Activated naive CD8-positive, alpha-beta T cell treated with anti-CD3 and anti-CD28 coated beads for 36 hours (primary cell): ENCODE measurements around the gene SPECC1. TPM values are rescaled to one million over a fixed set of nuclear protein-coding genes. Genes with fewer than 3 reads are reported as not detected.

Experiments used
- DNase-seq: peaks from one replicate; pipeline ENCODE4 v3.0.0; 2021
- H3K27ac Mint-ChIP-seq: one replicate; pipeline ENCODE4 v1.8.0; 2022; ENCODE audit warnings: mild to moderate bottlenecking, moderate library complexity, mixed read lengths
- H3K27me3 Mint-ChIP-seq: one replicate; pipeline ENCODE4 v1.8.0; 2022; ENCODE audit warnings: mild to moderate bottlenecking, mixed read lengths
- H3K36me3 Mint-ChIP-seq: one replicate; pipeline ENCODE4 v1.8.0; 2021; ENCODE audit warnings: mild to moderate bottlenecking, mixed read lengths
- H3K4me1 Mint-ChIP-seq: one replicate; pipeline ENCODE4 v1.8.0; 2021; ENCODE audit warnings: mixed read lengths
- H3K4me3 Mint-ChIP-seq: one replicate; pipeline ENCODE4 v1.8.0; 2022; ENCODE audit warnings: mild to moderate bottlenecking, moderate library complexity, mixed read lengths
- H3K9me3 Mint-ChIP-seq: one replicate; pipeline ENCODE4 v1.8.0; 2022; ENCODE audit warnings: mixed read lengths
- total RNA-seq, 2 experiments: library from RNA; stranded (reverse); gene quantifications; one replicate each; pipeline ENCODE4 v1.2.3, GENCODE V29; 2021

SPECC1 gene
- total RNA-seq, 2 experiments from 2014 or later: 6.6 to 7.3 TPM

- DNase-seq: no peak
- Mint-ChIP-seq H3K9me3 (peaks cover under 1% of the 10 kb centered on the region), H3K27ac (no peak overlapping the region), H3K27me3 (no peaks in the 10 kb centered on the region), H3K4me3 (no peak overlapping the region), H3K36me3 (peaks cover 2% of the 10 kb centered on the region), H3K4me1 (peaks cover 21% of the 10 kb centered on the region)
Measured at GRCh38 chr17:20203761-20204263, 194.7 kb downstream of the SPECC1 start.

GRCh38 chr17:20205609-20206008 lies 196.4 kb downstream of the SPECC1 start:
- Mint-ChIP-seq H3K36me3 (peaks cover 1% of the 10 kb centered on the region), H3K27me3 (no peaks in the 10 kb centered on the region), H3K9me3 (no peaks in the 10 kb centered on the region), H3K4me3 (no peak overlapping the region), H3K27ac (no peak overlapping the region), H3K4me1 (peaks cover 21% of the 10 kb centered on the region)
- no peak for DNase-seq

- peak; percentile 44 for DNase-seq
- H3K27ac Mint-ChIP-seq: no peak overlapping the region
- H3K4me3 Mint-ChIP-seq: no peak overlapping the region
- no peaks in the 10 kb centered on the region for H3K9me3 Mint-ChIP-seq
- peaks cover 21% of the 10 kb centered on the region for H3K4me1 Mint-ChIP-seq
- peaks cover 1% of the 10 kb centered on the region for H3K36me3 Mint-ChIP-seq
- H3K27me3 Mint-ChIP-seq: no peaks in the 10 kb centered on the region
Measured at GRCh38 chr17:20206068-20206467, 196.9 kb downstream of the SPECC1 start.

GRCh38 chr17:20206591-20206990 lies 197.4 kb downstream of the SPECC1 start:
- H3K27ac Mint-ChIP-seq: no peak overlapping the region
- H3K36me3 Mint-ChIP-seq: peaks cover 1% of the 10 kb centered on the region
- H3K4me3 Mint-ChIP-seq: no peak overlapping the region
- DNase-seq: no peak
- H3K4me1 Mint-ChIP-seq: peaks cover 21% of the 10 kb centered on the region
- H3K27me3 Mint-ChIP-seq: no peaks in the 10 kb centered on the region
- no peaks in the 10 kb centered on the region for H3K9me3 Mint-ChIP-seq

- no peak for DNase-seq
- no peak overlapping the region for H3K27ac Mint-ChIP-seq
- H3K27me3 Mint-ChIP-seq: no peaks in the 10 kb centered on the region
- no peak overlapping the region for H3K4me3 Mint-ChIP-seq
- H3K9me3 Mint-ChIP-seq: no peaks in the 10 kb centered on the region
- H3K4me1 Mint-ChIP-seq: peaks cover 21% of the 10 kb centered on the region
- peaks cover 1% of the 10 kb centered on the region for H3K36me3 Mint-ChIP-seq
Measured at GRCh38 chr17:20207262-20207985, 198.3 kb downstream of the SPECC1 start.

- Mint-ChIP-seq H3K9me3 (no peaks in the 10 kb centered on the region), H3K27me3 (no peaks in the 10 kb centered on the region), H3K4me3 (no peak overlapping the region), H3K4me1 (peaks cover 21% of the 10 kb centered on the region), H3K36me3 (peaks cover 1% of the 10 kb centered on the region), H3K27ac (no peak overlapping the region)
- DNase-seq: no peak
Measured at GRCh38 chr17:20208717-20209116, 199.6 kb downstream of the SPECC1 start.

GRCh38 chr17:20210180-20210579 lies 201.0 kb downstream of the SPECC1 start:
- Mint-ChIP-seq H3K27ac (no peak overlapping the region), H3K4me3 (no peak overlapping the region), H3K4me1 (peaks cover 18% of the 10 kb centered on the region), H3K27me3 (no peaks in the 10 kb centered on the region), H3K36me3 (peaks cover 1% of the 10 kb centered on the region), H3K9me3 (no peaks in the 10 kb centered on the region)
- DNase-seq: no peak

GRCh38 chr17:20210614-20211013 lies 201.5 kb downstream of the SPECC1 start:
- H3K4me3 Mint-ChIP-seq: no peak overlapping the region
- H3K36me3 Mint-ChIP-seq: no peaks in the 10 kb centered on the region
- H3K27me3 Mint-ChIP-seq: no peaks in the 10 kb centered on the region
- no peak overlapping the region for H3K27ac Mint-ChIP-seq
- no peaks in the 10 kb centered on the region for H3K9me3 Mint-ChIP-seq
- H3K4me1 Mint-ChIP-seq: peaks cover 15% of the 10 kb centered on the region
- no peak for DNase-seq

GRCh38 chr17:20211246-20211645 lies 202.1 kb downstream of the SPECC1 start:
- Mint-ChIP-seq H3K27ac (no peak overlapping the region), H3K4me3 (no peak overlapping the region), H3K4me1 (peaks cover 9% of the 10 kb centered on the region), H3K27me3 (no peaks in the 10 kb centered on the region), H3K36me3 (no peaks in the 10 kb centered on the region), H3K9me3 (no peaks in the 10 kb centered on the region)
- no peak for DNase-seq

- Mint-ChIP-seq H3K4me3 (no peak overlapping the region), H3K36me3 (no peaks in the 10 kb centered on the region), H3K4me1 (no peaks in the 10 kb centered on the region), H3K27ac (no peak overlapping the region), H3K9me3 (no peaks in the 10 kb centered on the region), H3K27me3 (no peaks in the 10 kb centered on the region)
- DNase-seq: no peak
Measured at GRCh38 chr17:20213449-20213848, 204.3 kb downstream of the SPECC1 start.

- no peak overlapping the region for H3K4me3 Mint-ChIP-seq
- no peak overlapping the region for H3K27ac Mint-ChIP-seq
- no peak for DNase-seq
- H3K4me1 Mint-ChIP-seq: no peaks in the 10 kb centered on the region
- no peaks in the 10 kb centered on the region for H3K27me3 Mint-ChIP-seq
- H3K9me3 Mint-ChIP-seq: no peaks in the 10 kb centered on the region
- no peaks in the 10 kb centered on the region for H3K36me3 Mint-ChIP-seq
Measured at GRCh38 chr17:20214794-20215193, 205.6 kb downstream of the SPECC1 start.

GRCh38 chr17:20216154-20216815 lies 207.1 kb downstream of the SPECC1 start:
- Mint-ChIP-seq H3K4me3 (no peak overlapping the region), H3K27ac (no peak overlapping the region)

GRCh38 chr17:20216853-20217252 lies 207.7 kb downstream of the SPECC1 start:
- no peaks in the 10 kb centered on the region for H3K4me1 Mint-ChIP-seq
- no peak for DNase-seq
- H3K27me3 Mint-ChIP-seq: no peaks in the 10 kb centered on the region
- H3K4me3 Mint-ChIP-seq: no peak overlapping the region
- no peaks in the 10 kb centered on the region for H3K9me3 Mint-ChIP-seq
- H3K36me3 Mint-ChIP-seq: no peaks in the 10 kb centered on the region
- no peak overlapping the region for H3K27ac Mint-ChIP-seq

More at GRCh38 chr17:20216154-20216815, 207.1 kb downstream of the SPECC1 start:
- Mint-ChIP-seq H3K27me3 (no peaks in the 10 kb centered on the region), H3K4me1 (no peaks in the 10 kb centered on the region), H3K9me3 (no peaks in the 10 kb centered on the region), H3K36me3 (no peaks in the 10 kb centered on the region)
- DNase-seq: no peak

GRCh38 chr17:20217677-20218076 lies 208.5 kb downstream of the SPECC1 start:
- H3K36me3 Mint-ChIP-seq: no peaks in the 10 kb centered on the region
- no peak overlapping the region for H3K4me3 Mint-ChIP-seq
- DNase-seq: no peak
- no peaks in the 10 kb centered on the region for H3K27me3 Mint-ChIP-seq
- H3K9me3 Mint-ChIP-seq: no peaks in the 10 kb centered on the region
- no peak overlapping the region for H3K27ac Mint-ChIP-seq
- no peaks in the 10 kb centered on the region for H3K4me1 Mint-ChIP-seq

GRCh38 chr17:20218272-20218671 lies 209.1 kb downstream of the SPECC1 start:
- DNase-seq: no peak
- H3K4me3 Mint-ChIP-seq: no peak overlapping the region
- no peaks in the 10 kb centered on the region for H3K9me3 Mint-ChIP-seq
- H3K27ac Mint-ChIP-seq: no peak overlapping the region
- no peaks in the 10 kb centered on the region for H3K27me3 Mint-ChIP-seq
- no peaks in the 10 kb centered on the region for H3K4me1 Mint-ChIP-seq
- no peaks in the 10 kb centered on the region for H3K36me3 Mint-ChIP-seq
